GM12878 (cell line): Measurements from ENCODE around the gene SNX32. TPM values are rescaled to one million over a fixed set of nuclear protein-coding genes. Genes with fewer than 3 reads are reported as not detected.

Source experiments
- ATAC-seq: fragments of 200-7000 bp; cut with Tn5 transposase; 3 replicates; pipeline ENCODE4 v1.9.1; 2020; ENCODE audit warnings: mild to moderate bottlenecking, moderate library complexity
- BruUV-seq: library from RNA; stranded (reverse); fragments of 400-500 nt; replicated peaks from 2 replicates; lab custom pipeline; 2021; lab: Mats Ljungman, UMichigan
- CTCF ChIA-PET: fragments of 300-600 bp; sonication (Branson Sonifier 250); formaldehyde crosslinking; extraction: SDS; loops from one replicate; lab custom pipeline; 2021; ENCODE audit warnings: inconsistent platforms; lab: Yijun Ruan, JAX
- POLR2A ChIA-PET: fragments of 350-600 bp; formaldehyde crosslinking; extraction: SDS; loops from one replicate; lab custom pipeline; 2021; ENCODE audit warnings: inconsistent platforms; lab: Charles Lee
- RAD21 ChIA-PET: fragments of 300-600 bp; sonication (Branson Sonifier 250); formaldehyde crosslinking; loops from one replicate; lab custom pipeline; 2023; ENCODE audit warnings: antibody characterized with exemption; ENCODE audit not compliant: unreplicated experiment; lab: Charles Lee
- SMC1A ChIA-PET: fragments of 300-600 bp; sonication (Branson Sonifier 250); formaldehyde crosslinking; loops from one replicate; lab custom pipeline; 2023; ENCODE audit not compliant: unreplicated experiment, uncharacterized antibody; lab: Charles Lee
- DNase-seq: peaks from one replicate; pipeline ENCODE4 v3.0.0-alpha.2; 2011; ENCODE audit warnings: low read depth, low spot score
- FAIRE-seq: peaks from 3 replicates; lab custom pipeline; 2011; peaks lifted over from hg19 to GRCh38; lab: Jason Lieb, UNC
- H2AFZ ChIP-seq: 2 replicates; pipeline ENCODE4 v1.6.0; 2011; ENCODE audit warnings: low read depth, low read length, control low read depth; ENCODE audit not compliant: control insufficient read depth
- H3K27ac ChIP-seq: 2 replicates; pipeline ENCODE4 v1.5.1; 2011; ENCODE audit warnings: control low read depth; ENCODE audit not compliant: control insufficient read depth, insufficient read depth
- H3K27me3 ChIP-seq, 2 experiments: replicated peaks in 1 of 2; 2 replicates each; pipeline versions ENCODE4 v1.6.0 to v1.6.1; 2011; ENCODE audit warnings: low read length in 1 of 2; ENCODE audit not compliant: control insufficient read depth in 2 of 2, insufficient read depth in 2 of 2
- H3K36me3 ChIP-seq, 2 experiments: 2 replicates each; pipeline ENCODE4 v1.5.1; 2011; ENCODE audit warnings: low read length in 1 of 2; ENCODE audit not compliant: control insufficient read depth in 2 of 2, insufficient read depth in 2 of 2
- H3K4me1 ChIP-seq: 2 replicates; pipeline ENCODE4 v1.6.1; 2011; ENCODE audit warnings: mild to moderate bottlenecking, low read length, moderate library complexity, mixed read lengths; ENCODE audit not compliant: control insufficient read depth, insufficient read depth
- H3K4me2 ChIP-seq: 2 replicates; pipeline ENCODE4 v1.6.0; 2011; ENCODE audit warnings: control low read depth; ENCODE audit not compliant: control insufficient read depth, insufficient read depth
- H3K4me3 ChIP-seq: fragments of 200-600 bp; sonication (generic); 2 replicates; pipeline ENCODE4 v1.5.1; 2016
- H3K79me2 ChIP-seq: 2 replicates; pipeline ENCODE4 v1.6.0; 2011; ENCODE audit warnings: low read length; ENCODE audit not compliant: control insufficient read depth, insufficient read depth
- H3K9ac ChIP-seq: 2 replicates; pipeline ENCODE4 v1.8.0; 2011; ENCODE audit warnings: low read length, control low read depth, mixed read lengths; ENCODE audit not compliant: control insufficient read depth, insufficient read depth
- H3K9me3 ChIP-seq: replicated peaks from 3 replicates; pipeline ENCODE4 v1.5.1; 2011; ENCODE audit warnings: mild to moderate bottlenecking, low read length; ENCODE audit not compliant: control insufficient read depth, insufficient read depth
- H4K20me1 ChIP-seq: 2 replicates; pipeline ENCODE4 v1.6.0; 2011; ENCODE audit not compliant: control insufficient read depth, insufficient read depth
- BMI1 ChIP-seq: fragments of 450-650 bp; IDR thresholded peaks from 2 replicates; pipeline ENCODE4 v1.6.1; 2016; ENCODE audit warnings: mild to moderate bottlenecking, moderate library complexity, borderline replicate concordance
- CHD2 ChIP-seq: IDR thresholded peaks from 2 replicates; pipeline ENCODE4 v1.6.1; 2011; ENCODE audit warnings: low read depth, low read length, improper control_type of control experiment, borderline replicate concordance
- CHD4 ChIP-seq: fragments of 200-600 bp; sonication (generic); IDR thresholded peaks from 2 replicates; pipeline ENCODE4 v1.6.1; 2016; ENCODE audit warnings: mild to moderate bottlenecking
- IKZF1 ChIP-seq: fragments of 450-650 bp; conservative IDR thresholded peaks from 2 replicates; pipeline ENCODE4 v1.6.1; 2017; ENCODE audit warnings: antibody characterized with exemption, mild to moderate bottlenecking
- JUND ChIP-seq: IDR thresholded peaks from 2 replicates; pipeline ENCODE4 v1.6.1; 2012; ENCODE audit warnings: low read depth, mild to moderate bottlenecking, low read length, improper control_type of control experiment, moderate library complexity
- KDM1A ChIP-seq: fragments of 200-600 bp; sonication (generic); IDR thresholded peaks from 2 replicates; pipeline ENCODE4 v1.6.1; 2016; ENCODE audit warnings: borderline replicate concordance
- MTA2 ChIP-seq: fragments of 450-650 bp; IDR thresholded peaks from 2 replicates; pipeline ENCODE4 v1.6.1; 2016; ENCODE audit warnings: low read depth, mild to moderate bottlenecking, moderate library complexity
- PAX5 ChIP-seq: IDR thresholded peaks from 2 replicates; pipeline ENCODE4 v1.6.1; 2011; ENCODE audit warnings: low read depth, low read length, borderline replicate concordance
- PML ChIP-seq: IDR thresholded peaks from 2 replicates; pipeline ENCODE4 v1.6.1; 2012; ENCODE audit warnings: low read length, inconsistent platforms
- POLR2AphosphoS5 ChIP-seq: IDR thresholded peaks from 2 replicates; pipeline ENCODE4 v1.6.1; 2011; ENCODE audit warnings: mild to moderate bottlenecking, low read length, inconsistent platforms
- RELB ChIP-seq: fragments of 450-650 bp; IDR thresholded peaks from 2 replicates; pipeline ENCODE4 v1.6.1; 2017; ENCODE audit warnings: low read depth, mild to moderate bottlenecking, moderate library complexity
- SPI1 ChIP-seq: IDR thresholded peaks from 2 replicates; pipeline ENCODE4 v1.6.1; 2011; ENCODE audit warnings: low read depth, mild to moderate bottlenecking, low read length, moderate library complexity, borderline replicate concordance; ENCODE audit not compliant: insufficient read depth
- TCF7 ChIP-seq: IDR thresholded peaks from 2 replicates; pipeline ENCODE4 v1.6.1; 2014; ENCODE audit warnings: antibody characterized with exemption, borderline replicate concordance
- WRNIP1 ChIP-seq: IDR thresholded peaks from 2 replicates; pipeline ENCODE4 v1.6.1; 2011; ENCODE audit warnings: low read depth, low read length, improper control_type of control experiment, borderline replicate concordance
- ZBED1 ChIP-seq: IDR thresholded peaks from 2 replicates; pipeline ENCODE4 v1.6.1; 2016; ENCODE audit warnings: borderline replicate concordance
- ZNF274 ChIP-seq: IDR thresholded peaks from one replicate; pipeline ENCODE4 v1.8.0; 2011; ENCODE audit not compliant: insufficient read length, insufficient read depth
- WGBS: methylation state at CpG from one replicate; pipeline ENCODE4 v1.1.6; 2016; ENCODE audit warnings: low lambda C conversion rate; ENCODE audit not compliant: insufficient replicate concordance, insufficient coverage; ENCODE audit errors: missing lambda C conversion rate; 5-methylcytosine and 5-hydroxymethylcytosine counted together
- in situ Hi-C: fragments of 300-500 bp; cut with MboI; formaldehyde crosslinking; loops from 9 replicates; pipeline ENCODE4 v1.14.3; 2018; ENCODE audit warnings: mixed read lengths
- intact Hi-C: fragments of 100-400 bp; cut with micrococcal nuclease; formaldehyde crosslinking; loops from one replicate; pipeline ENCODE4 v1.14.2; 2022; ENCODE audit not compliant: unreplicated experiment
- polyA plus RNA-seq, 11 experiments: library from polyadenylated mRNA; depleted of rRNA in 4 of 11; unstranded in 6 of 11; stranded (reverse) in 5 of 11; fragments of >200 nt; fragmentation: Nextera tagmentation in 4 of 11; fragmentation: Illumina TruSeq in 1 of 11; extraction: Ambion mirVana in 4 of 11; extraction: Trizol in 1 of 11; gene quantifications; 1 replicate in 1 of 11; 2 replicates in 10 of 11; pipeline versions ENCODE4 v1.2.1 to v1.2.3, GENCODE V29; 2011 to 2016; ENCODE audit warnings: inconsistent platforms in 2 of 11, missing spikeins in 2 of 11, low read depth in 1 of 11
- total RNA-seq, 4 experiments: library from RNA; depleted of rRNA in 3 of 4; stranded (reverse); fragments of >200 nt in 3 of 4; fragmentation: Illumina TruSeq in 1 of 4; extraction: Trizol in 1 of 4; gene quantifications; 2 replicates each; pipeline versions ENCODE4 v1.2.1 to v1.2.3, GENCODE V29; 2013 to 2021
- TF ChIP-seq, protein P1 (sequence below): fragments of 450-650 bp; IDR thresholded peaks from 2 replicates; pipeline ENCODE4 v1.6.1; 2017; ENCODE audit warnings: antibody characterized with exemption, mild to moderate bottlenecking, moderate library complexity

The SNX32 gene
- total and polyA plus RNA-seq, 10 of the 15 experiments (the other 5 are each of a cell fraction or from before 2014, with no cell fraction given), result 0.04 to 1.5 (median 0.11) TPM; not detected in 1

GRCh38 chr11:65791719-65792213 is 42.0 kb upstream of the SNX32 start (continued):
- TF ChIP-seq CHD2 (peak; percentile 53; the same call in 1 of the 2 replicates), MTA2 (peak; percentile 96), ZNF274 (no peak), IKZF1 (peak; percentile 94), SPI1 (peak; percentile 74), BMI1 (0 out of 2 replicates have a peak, but pooled peaks have one; percentile 48), JUND (peak; percentile 76)

DNA sequence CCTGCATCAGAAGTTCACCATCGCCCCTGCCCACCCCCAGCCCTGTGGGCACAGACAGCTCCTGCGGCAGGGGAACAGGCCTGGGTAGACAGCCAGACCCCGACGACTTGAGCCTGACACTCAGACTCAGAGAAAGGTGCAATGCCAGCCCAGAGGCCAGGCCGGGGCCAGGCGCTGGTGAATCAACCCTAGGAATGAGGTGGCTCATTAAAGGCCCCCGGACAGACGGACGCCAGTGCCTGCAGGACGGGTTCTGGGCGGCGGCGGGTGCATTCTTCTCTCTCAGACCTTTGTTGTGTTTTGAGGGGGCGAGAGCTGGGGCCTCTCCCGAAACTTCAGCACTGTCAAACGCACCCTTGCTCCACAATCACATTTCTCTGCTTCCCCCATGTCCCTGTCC is 41.3 kb upstream of the SNX32 start:
- no peak for DNase-seq
- SMC1A ChIA-PET, result interaction anchor here (0.9 to 2.4 kb wide), 6 partner anchors 9 to 129 kb away, joined by 3 to 11 read pairs (median 3); partner anchors contain the start of gene RELA
- Histone ChIP-seq H3K27ac (no peak overlapping the region), H3K9ac (no peak overlapping the region), H2AFZ (peak overlapping the region; percentile 76; the same call in 1 of the 2 replicates), H3K4me3 (no peak overlapping the region), H3K4me2 (no peak overlapping the region), H4K20me1 (no peaks in the 10 kb centered on the region), H3K4me1 (peaks cover 30% of the 10 kb centered on the region), H3K36me3 (no peaks in the 10 kb centered on the region), H3K9me3 (no peaks in the 10 kb centered on the region), H3K79me2 (no peaks in the 10 kb centered on the region), H3K27me3 (peaks cover 5% of the 10 kb centered on the region in 2 experiments; a peak in 2 of 4 replicates)
- RAD21 ChIA-PET, result interaction anchor here (1.1 to 1.8 kb wide), 4 partner anchors 10 to 67 kb away, joined by 3 to 6 read pairs (median 5); partner anchors contain the start of gene AP5B1
- ATAC-seq, result no peak
- BruUV-seq, result no TSS peak
- FAIRE-seq, result no peak
- intact Hi-C loops, result no loop called here
- CTCF ChIA-PET, result interaction anchor here (1.6 to 5.9 kb wide), 6 partner anchors 9 to 68 kb away, joined by 7 to 62 read pairs (median 11); partner anchors contain the start of genes AP5B1 and MUS81
- no peak for TF ChIP-seq ZBED1
- no peak for TF ChIP-seq POLR2AphosphoS5
- TF ChIP-seq KDM1A, result no peak
- no peak for TF ChIP-seq ZNF274
- TF ChIP-seq, protein P1, sequence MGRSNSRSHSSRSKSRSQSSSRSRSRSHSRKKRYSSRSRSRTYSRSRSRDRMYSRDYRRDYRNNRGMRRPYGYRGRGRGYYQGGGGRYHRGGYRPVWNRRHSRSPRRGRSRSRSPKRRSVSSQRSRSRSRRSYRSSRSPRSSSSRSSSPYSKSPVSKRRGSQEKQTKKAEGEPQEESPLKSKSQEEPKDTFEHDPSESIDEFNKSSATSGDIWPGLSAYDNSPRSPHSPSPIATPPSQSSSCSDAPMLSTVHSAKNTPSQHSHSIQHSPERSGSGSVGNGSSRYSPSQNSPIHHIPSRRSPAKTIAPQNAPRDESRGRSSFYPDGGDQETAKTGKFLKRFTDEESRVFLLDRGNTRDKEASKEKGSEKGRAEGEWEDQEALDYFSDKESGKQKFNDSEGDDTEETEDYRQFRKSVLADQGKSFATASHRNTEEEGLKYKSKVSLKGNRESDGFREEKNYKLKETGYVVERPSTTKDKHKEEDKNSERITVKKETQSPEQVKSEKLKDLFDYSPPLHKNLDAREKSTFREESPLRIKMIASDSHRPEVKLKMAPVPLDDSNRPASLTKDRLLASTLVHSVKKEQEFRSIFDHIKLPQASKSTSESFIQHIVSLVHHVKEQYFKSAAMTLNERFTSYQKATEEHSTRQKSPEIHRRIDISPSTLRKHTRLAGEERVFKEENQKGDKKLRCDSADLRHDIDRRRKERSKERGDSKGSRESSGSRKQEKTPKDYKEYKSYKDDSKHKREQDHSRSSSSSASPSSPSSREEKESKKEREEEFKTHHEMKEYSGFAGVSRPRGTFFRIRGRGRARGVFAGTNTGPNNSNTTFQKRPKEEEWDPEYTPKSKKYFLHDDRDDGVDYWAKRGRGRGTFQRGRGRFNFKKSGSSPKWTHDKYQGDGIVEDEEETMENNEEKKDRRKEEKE, result no peak
- TF ChIP-seq TCF7, result no peak
- TF ChIP-seq WRNIP1, result no peak
- no peak for TF ChIP-seq RELB
- TF ChIP-seq IKZF1, result no peak
- no peak for TF ChIP-seq PML
- TF ChIP-seq CHD4, result no peak
- no peak for TF ChIP-seq PAX5
- in situ Hi-C loops, result no loop called here
- WGBS, result 77% methylated on average over 16 of the region's 16 CpGs
- POLR2A ChIA-PET, result interaction anchor here (0.6 to 5.8 kb wide), 9 partner anchors 8 to 129 kb away, joined by 3 to 27 read pairs (median 4); partner anchors contain the start of genes AP5B1 and RELA
